C1 segment of cervical spinal cord (tissue), 14 donors: Measurements from ENCODE around the gene LAMC1.

Source experiments
- DNase-seq, 14 donors: peaks; one replicate each; lab custom pipeline; 2025; lab: John Stamatoyannopoulos, UW

LAMC1 gene

GRCh38 chr1:183079712-183080388, 56.6 kb downstream of the LAMC1 start:
- DNase-seq, result no peak

DNA sequence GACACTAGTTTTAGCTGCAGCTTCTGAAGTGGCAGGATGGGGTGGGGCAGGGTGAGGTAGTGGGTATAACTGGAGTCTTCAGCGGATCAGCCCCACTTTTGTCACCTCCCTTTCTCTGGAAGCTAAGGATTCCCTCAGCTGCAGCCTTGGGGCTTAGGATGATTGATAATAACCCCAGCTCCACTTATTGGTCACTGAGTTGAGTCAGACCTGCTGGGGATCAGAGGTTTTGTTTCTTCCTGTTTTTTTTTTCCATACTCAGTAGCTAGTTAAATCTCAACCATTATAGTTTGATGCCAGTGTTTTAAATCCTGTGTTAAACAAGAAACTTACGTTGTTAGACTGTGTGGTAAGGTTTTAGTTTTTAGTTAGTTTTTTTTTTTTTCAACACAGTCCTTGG, 57.2 kb downstream of the LAMC1 start:
- DNase-seq, result no peak

DNA sequence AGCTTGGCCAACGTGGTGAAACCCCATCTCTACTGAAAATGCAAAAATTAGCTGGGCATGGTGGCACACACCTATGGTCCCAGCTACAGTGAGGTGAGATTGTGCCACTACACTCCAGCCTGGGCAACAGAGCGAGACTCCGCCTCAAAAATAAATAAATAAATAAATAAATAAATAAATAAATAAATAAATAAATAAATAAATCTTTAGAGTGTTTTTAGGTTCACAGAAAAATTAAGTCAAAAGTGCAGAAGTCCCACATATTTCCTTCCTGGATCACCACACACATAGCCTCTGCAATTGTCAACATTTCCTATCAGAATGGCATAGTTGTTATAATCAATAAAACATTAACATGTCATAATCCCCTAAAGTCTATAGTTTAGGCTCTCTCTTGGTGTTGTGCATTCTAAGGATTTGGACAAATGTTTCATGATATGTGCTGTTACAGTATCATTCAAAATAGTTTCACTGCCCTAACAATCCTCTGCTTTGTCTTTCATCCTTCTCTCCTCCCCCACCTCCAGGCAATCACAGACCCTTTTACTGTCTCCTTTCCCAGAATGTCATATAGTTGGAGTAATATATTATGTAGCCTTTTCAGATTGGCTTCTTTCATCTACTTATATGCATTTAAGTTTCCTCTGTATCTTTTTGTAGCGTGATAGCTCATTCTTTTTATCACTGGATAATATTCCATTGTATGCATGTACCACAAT, 58.3 kb downstream of the LAMC1 start:
- no peak for DNase-seq

DNA sequence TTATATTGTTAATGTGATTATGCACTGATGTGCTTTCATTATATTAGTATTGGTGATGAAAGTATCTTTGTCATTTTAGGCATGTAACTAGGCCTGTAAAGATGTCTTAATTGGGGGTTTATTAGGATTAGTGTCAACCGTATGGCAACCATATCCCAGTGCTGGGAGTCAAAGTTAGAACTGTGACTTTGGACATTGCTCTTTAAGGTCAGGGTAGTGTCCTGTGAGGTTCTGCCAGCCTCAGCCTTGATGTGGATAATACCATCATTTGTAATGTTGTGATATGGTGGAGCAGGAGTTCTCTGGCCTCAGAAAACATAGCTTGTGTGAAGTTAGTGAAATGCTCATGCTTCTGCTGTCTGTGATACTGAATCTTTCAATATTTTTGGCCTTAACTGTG, 59.4 kb downstream of the LAMC1 start:
- no peak for DNase-seq

DNA sequence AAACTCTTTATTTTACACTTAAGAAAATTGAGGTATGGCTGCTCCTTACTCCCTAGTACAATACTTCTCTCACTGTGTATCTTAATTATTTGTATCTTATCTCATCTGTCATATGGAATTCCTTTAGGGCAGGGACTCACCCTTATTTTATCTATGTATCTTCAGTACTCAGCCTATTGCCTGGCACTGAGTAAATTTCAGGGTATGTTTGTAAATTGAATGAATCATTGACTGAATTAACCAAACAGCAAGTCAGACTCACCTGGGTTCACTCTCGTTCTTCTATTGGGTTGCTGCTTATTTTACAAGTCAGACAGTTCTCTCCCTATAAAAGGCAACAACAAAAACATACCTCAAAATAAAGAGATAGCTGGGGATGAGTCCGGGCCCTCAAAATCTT, 63.8 kb downstream of the LAMC1 start:
- DNase-seq, result no peak

- DNase-seq, result no peak
Observed at GRCh38 chr1:183089025-183089639, 65.9 kb downstream of the LAMC1 start.

DNA sequence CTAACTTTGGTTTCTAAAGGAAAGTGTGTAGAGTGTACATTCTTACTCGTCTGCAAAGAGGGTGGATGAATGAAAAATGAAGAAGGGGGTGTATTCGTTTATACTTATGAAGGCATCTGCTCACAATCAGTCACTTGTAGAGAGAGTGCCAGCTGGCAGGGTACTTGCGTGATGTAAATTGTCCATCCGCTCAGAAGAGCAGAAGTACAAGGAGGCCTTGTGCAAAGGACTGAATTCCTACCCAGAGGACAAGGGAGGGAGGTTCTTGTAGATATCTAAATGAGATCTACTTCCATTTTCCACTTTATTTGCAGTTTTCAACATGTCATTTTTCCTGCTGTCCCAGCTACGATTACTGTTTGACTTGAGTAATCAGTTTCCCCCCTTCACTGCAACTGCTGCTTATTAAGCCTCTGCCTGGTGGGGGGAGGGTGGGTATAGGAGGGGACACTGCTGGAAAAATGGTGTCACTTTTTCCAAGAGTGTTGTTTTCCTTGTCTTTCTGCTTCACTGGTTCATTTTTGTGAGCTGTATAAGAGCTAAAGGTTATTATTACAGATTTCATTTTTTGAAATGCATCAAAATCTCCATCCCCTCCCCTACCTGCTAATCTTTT, 67.3 kb downstream of the LAMC1 start:
- DNase-seq, result peak in 1 of 14 donors; percentile 61

DNA sequence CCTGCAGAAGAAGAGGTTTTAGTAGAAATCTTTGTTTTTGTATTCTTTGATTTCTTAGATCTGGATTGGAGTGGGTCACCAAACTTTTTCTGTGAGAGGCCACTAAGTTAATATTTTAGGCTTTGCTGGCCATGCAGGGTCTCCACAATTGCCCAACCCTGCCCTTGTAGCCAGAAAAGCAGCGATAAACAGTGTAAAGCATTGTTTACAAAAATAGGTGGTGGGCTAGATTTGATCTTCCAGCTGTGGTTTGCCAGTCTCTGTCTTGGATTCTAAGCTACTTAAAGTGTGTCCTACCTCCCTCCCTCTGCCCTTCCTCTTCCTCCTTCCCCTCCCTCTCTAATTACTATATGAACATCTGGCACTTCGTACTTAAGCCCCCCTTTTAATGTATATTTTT, 68.0 kb downstream of the LAMC1 start:
- DNase-seq, result no peak

GRCh38 chr1:183092350-183092749, 69.1 kb downstream of the LAMC1 start:
- no peak for DNase-seq

DNA sequence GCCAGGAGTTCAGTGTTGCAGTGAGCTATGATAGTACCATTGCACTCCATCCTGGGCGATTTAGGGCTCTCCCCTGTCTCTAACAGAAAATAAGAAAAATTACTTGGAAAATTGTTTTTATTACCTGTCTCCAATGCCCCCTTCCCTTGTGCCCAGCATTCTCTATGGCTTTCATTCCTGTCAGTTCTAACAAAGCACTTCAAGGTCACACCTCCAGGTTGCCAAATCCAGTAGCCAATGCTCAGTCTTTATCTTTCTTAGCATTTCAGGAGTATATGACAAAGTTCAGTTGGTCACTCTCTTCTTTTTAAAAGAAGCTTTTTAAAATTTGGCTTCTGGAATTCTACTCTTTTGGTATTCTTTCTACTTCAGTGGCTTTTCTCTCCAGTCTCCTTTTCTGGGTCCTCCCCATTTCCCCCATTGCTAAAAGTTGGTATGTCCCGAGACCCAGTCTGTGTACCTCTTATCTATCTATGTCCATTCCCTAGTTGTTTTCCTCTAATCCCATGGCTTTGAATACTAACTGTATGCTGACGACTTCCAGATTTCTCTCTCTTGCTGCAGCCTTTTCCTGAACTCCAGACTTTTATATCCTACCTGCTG, 69.9 kb downstream of the LAMC1 start:
- no peak for DNase-seq

- no peak for DNase-seq
Observed at GRCh38 chr1:183093786-183094298, 70.6 kb downstream of the LAMC1 start.

- no peak for DNase-seq
Observed at GRCh38 chr1:183094351-183094750, 71.1 kb downstream of the LAMC1 start.

GRCh38 chr1:183096351-183096750, 73.1 kb downstream of the LAMC1 start:
- DNase-seq, result no peak

DNA sequence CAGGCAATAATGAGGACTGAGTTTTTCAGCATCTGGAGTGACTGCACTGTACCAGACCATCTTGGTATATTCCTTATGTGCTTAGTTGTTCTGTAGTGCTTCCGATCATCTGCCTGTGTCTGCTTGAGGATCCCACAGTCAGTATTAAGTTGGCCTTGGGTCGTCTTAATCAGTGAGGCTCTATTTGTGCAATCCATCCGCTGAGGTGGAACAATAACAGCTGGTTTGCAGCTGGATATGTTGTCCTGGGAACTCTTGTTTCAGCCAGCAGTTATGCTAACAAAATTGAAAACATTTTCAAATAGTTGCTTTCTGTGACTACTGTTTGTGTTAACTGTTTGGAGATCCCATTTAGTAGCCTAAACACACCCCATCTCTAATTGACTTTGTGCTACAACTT, 73.7 kb downstream of the LAMC1 start:
- DNase-seq, result no peak

DNA sequence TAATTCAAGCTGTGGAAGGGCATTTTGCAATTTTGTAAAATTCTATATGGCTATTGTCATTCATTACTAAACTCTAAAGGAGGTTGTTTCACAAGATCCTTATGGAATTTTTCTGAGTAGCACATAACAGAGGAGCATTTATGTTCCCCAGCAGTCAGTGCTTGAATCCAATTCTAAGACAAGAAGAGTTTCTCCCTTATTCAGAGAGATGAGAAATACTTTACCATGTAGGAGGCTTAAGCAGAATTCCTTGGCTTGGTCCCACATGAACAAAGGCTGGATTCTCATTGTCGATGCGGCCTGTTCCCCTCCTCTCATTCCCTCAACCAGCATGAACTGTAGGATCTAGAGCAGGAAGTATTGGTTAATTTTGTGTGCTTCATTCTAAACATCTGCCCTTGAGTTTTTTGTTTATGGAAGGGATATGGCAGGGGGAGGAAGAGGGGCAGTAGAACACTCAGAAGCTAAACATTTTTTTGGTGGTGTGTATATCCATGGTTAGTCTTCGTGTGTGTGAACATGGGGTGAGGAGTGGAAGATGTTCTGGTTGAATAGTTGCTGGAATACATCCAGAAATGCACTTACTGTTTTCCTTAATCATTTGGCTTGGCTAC, 74.3 kb downstream of the LAMC1 start:
- no peak for DNase-seq

- DNase-seq, result no peak
Observed at GRCh38 chr1:183098317-183098716, 75.1 kb downstream of the LAMC1 start.

DNA sequence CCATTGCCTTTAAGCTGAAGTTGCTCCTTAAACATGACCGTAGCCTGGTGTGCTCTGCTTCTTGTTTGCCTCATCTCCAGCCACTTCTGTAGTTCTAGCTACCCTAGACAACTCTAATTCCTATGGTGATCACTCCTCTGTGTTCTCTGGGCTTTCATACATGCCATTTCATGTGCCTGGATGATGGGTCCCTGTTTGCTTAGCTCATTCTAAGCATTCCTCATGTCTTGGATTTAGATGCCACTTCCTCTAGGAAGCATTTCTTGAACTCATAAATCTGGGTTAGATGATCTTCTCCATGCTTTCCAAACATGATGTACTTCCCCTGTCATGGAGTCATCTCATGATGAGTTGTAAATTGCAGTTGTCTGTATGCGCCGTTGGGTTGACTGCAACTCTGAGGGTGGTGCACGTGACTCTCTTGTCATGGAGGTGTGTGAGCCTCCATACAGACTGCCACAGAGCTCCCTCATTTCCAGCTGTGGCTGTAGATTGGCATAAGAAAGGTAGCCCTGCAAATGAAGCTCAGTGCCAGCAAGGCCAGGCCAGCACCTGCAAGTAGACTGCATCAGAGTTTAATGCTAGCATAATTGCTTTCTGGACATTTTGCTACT, 77.2 kb downstream of the LAMC1 start:
- no peak for DNase-seq

GRCh38 chr1:183101081-183101480, 77.9 kb downstream of the LAMC1 start:
- DNase-seq, result no peak

DNA sequence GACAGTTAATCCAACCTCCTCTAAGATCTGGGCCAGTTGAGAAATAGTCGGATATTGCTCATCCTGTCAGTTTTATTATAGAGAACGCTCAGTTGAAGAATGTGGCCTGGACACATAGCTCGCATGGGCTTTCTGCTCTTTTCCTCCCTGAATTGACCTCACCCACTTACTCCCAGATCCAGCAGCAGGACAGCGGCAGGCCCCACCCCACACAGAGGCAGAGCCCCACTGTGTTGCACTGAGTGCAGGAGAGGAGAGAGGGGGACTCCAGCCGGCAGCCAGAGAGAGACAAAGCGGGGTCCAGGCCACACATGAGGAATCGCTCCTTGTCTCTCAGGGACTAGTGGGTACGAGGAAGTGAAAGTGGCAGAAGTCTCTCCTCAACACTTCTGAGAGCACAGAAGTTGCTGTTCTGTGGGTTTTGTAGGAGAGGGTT, 78.6 kb downstream of the LAMC1 start:
- DNase-seq, result no peak

- no peak for DNase-seq
Observed at GRCh38 chr1:183103147-183103546, 79.9 kb downstream of the LAMC1 start.

DNA sequence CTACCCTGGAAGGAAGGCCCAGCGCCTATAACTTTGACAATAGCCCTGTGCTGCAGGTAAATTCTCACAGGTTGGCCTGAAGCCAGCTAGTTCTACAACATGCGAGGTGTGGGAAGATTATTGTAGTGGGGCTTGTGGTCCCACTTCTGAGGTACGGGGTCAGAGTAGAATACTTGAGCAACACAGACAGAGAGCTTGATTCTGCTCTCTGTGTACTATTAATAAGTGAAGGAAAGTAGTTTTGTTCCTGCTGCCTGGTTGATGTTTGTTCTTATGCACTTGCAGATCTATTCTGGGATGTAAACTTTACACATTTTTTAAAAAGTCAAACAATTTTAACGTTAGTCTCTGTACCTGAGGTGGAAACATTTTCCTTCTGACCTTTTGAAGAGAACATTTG, 80.4 kb downstream of the LAMC1 start:
- no peak for DNase-seq
